Coronary artery (tissue), 2 donors: ENCODE results near the gene RFTN1.

ENCODE experiments used
- DNase-seq: peaks from one replicate; pipeline ENCODE4 v3.0.0-alpha.2; 2017; ENCODE audit warnings: low spot score
- H3K27ac ChIP-seq, 2 donors: fragments of 200-600 bp; sonication (generic); one replicate each; pipeline ENCODE4 v1.5.1; 2016 to 2019
- H3K4me3 ChIP-seq: fragments of 200-600 bp; sonication (generic); 2 replicates; pipeline ENCODE4 v1.5.1; 2016; ENCODE audit warnings: mild to moderate bottlenecking, moderate library complexity
- TF ChIP-seq, protein P1 (sequence below): fragments of 200-600 bp; sonication (generic); IDR thresholded peaks from one replicate; pipeline ENCODE4 v1.5.1; 2019; ENCODE audit warnings: antibody characterized with exemption

The RFTN1 gene

GRCh38 chr3:16320711-16321110 lies 192.8 kb downstream of the RFTN1 start:
- TF ChIP-seq, protein P1, sequence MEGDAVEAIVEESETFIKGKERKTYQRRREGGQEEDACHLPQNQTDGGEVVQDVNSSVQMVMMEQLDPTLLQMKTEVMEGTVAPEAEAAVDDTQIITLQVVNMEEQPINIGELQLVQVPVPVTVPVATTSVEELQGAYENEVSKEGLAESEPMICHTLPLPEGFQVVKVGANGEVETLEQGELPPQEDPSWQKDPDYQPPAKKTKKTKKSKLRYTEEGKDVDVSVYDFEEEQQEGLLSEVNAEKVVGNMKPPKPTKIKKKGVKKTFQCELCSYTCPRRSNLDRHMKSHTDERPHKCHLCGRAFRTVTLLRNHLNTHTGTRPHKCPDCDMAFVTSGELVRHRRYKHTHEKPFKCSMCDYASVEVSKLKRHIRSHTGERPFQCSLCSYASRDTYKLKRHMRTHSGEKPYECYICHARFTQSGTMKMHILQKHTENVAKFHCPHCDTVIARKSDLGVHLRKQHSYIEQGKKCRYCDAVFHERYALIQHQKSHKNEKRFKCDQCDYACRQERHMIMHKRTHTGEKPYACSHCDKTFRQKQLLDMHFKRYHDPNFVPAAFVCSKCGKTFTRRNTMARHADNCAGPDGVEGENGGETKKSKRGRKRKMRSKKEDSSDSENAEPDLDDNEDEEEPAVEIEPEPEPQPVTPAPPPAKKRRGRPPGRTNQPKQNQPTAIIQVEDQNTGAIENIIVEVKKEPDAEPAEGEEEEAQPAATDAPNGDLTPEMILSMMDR = no peak
- DNase-seq = no peak
- no peak overlapping the region for H3K4me3 ChIP-seq
- no peak overlapping the region for H3K27ac ChIP-seq

DNA sequence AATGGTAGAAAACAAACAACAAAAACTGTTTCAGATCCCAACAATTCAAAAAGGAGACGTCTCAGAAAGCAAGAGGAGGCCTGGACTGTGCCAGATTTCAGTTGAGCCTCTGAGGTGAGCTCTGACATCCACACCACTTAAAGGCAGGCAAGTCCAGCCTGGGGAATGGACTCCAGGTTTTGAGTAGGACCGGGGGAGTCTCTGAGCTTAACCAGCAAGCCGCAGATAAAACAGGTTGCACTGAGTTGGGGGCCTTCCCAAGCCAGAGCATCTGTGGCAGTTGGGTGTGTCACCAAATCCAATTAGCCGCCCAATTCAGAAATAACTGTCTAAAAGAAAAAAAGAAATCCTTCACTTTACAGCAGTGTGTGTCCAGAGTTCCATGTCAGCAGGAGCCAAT lies 193.8 kb downstream of the RFTN1 start:
- DNase-seq = no peak
- Histone ChIP-seq H3K4me3 (no peak overlapping the region), H3K27ac (no peak overlapping the region)
- TF ChIP-seq, protein P1 = no peak

DNA sequence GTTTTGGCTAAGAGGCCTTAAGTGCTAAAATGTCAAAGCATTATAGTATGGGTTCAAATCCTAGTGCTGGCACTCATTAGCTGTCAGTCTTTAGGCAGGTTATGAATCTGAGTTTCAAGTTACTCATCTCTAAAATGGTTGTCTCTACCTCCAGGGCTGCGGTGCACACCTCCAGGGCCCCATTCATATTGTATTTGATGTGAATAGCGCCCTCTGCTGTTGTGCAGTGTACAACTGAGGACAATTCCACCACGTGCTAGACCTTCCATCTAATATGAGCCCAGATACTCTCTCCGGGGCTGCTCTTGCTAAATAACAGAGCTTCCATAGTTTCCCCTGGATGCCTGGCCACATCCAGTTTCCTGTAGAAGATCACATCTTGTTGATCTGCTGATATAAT lies 194.2 kb downstream of the RFTN1 start:
- TF ChIP-seq, protein P1 = no peak
- DNase-seq = no peak
- Histone ChIP-seq H3K4me3 (no peak overlapping the region), H3K27ac (no peak overlapping the region)

DNA sequence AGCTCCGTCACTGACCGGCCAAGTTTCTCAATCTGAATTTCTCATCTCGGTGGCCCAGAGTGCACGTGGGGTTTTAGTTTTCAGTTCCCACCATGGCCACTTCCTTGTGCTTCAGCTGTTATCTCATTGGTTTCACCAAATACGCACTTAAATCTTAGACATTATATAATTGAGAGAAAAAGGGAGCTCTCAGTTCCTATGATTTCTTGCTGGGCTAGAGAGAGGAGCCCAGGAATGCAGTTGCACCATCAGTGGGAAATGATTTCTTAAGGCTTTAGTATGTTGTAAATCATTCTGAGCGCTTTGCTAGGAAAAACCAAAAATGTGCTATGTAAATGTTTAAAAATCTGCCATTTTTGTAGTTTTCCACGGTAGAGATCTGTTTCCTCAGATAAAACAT lies 195.3 kb downstream of the RFTN1 start:
- Histone ChIP-seq H3K27ac (no peak overlapping the region), H3K4me3 (no peak overlapping the region)
- TF ChIP-seq, protein P1 = no peak
- DNase-seq = no peak

DNA sequence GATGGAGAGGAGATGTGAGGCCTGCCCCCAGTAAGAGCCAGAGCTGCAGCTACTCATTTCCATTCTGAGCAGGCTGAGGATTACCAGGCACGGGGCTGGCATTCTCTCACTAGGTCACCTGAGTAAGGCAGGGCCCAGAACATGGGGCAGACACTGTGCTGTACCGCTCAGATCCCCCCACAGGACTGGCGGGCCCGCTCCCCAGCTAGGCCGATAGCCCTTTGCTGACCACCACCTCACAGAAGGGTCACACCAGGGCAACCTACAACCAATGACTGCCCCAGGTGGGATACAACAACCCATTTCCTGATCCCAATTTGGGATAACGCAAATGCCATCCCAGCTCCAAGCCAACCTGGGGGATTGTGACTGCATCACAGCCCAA lies 195.9 kb downstream of the RFTN1 start:
- TF ChIP-seq, protein P1 = no peak
- no peak for DNase-seq
- no peak overlapping the region for H3K27ac ChIP-seq
- no peak overlapping the region for H3K4me3 ChIP-seq

DNA sequence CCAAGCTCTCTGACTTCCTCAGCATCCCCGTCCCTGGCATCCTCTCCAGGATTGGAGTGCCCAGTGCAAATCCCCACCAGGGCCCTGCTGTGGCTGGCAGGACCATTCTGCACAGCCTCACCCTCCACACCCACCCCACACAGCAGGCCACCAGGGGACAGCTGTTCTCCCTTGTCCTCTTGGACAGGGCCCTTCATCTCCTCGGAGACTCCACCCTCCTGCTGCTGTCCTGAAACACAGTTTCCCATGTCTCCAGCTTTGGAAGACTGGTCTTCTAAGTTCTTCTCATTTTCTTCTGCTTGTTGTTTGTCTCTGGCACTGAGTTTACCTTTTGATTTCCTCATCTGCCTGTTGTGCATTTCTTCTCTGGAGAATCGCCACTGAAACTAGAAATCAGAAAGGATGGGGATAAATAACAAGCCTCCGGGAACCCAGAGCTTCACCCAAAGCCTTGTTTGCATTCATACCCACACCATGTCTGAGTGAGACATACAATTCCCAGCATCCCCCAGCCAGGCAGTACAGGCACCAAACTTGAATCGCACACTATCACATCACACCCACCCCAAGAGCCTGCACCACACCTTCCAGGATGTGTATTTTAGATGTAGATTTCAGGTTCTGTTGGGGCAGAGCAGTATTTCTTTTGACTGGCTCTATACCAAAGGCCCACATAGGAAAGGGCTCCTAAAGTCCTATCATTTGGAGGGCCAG lies 196.5 kb downstream of the RFTN1 start:
- Histone ChIP-seq H3K27ac (no peak overlapping the region), H3K4me3 (no peak overlapping the region)
- TF ChIP-seq, protein P1 = no peak
- no peak for DNase-seq

DNA sequence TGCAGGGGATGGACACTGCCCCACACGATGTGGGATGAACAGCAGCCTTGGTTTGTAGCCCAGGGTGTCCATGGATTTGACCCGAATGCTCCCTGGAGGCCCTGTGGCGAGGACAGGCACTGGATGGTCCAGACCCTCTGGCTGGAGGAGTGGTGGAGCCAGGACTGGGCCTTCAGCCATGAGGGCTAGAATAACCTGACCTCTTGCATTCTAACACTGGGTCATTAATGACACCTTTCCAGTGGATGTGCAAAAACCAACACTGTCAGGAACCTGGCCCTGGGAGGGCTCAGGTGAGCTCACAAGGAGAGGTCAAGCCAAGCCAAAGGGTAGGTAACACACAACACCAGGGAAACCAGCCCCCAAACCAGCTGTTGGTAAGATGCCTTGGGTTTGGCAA lies 197.1 kb downstream of the RFTN1 start:
- H3K27ac ChIP-seq = no peak overlapping the region
- TF ChIP-seq, protein P1 = no peak
- no peak overlapping the region for H3K4me3 ChIP-seq
- DNase-seq = no peak
